T-helper 2 cell treated with Interferon-gamma antibody and Interleukin-4, amounts not matched to agents 5 μg/mL and 100 μg/mL, for 36 hours (primary cell): ENCODE data around the gene RARB.

Source experiments
- DNase-seq: peaks from one replicate; pipeline ENCODE4 v3.0.0; 2021; ENCODE audit warnings: low spot score
- H3K27ac Mint-ChIP-seq: one replicate; pipeline ENCODE4 v1.8.0; 2021; ENCODE audit warnings: mild to moderate bottlenecking, mixed read lengths
- H3K27me3 Mint-ChIP-seq: one replicate; pipeline ENCODE4 v1.8.0; 2021; ENCODE audit warnings: low read depth, mixed read lengths
- H3K36me3 Mint-ChIP-seq: one replicate; pipeline ENCODE4 v1.8.0; 2021; ENCODE audit warnings: low read depth, mixed read lengths
- H3K4me1 Mint-ChIP-seq: one replicate; pipeline ENCODE4 v1.8.0; 2021; ENCODE audit warnings: low read depth, mixed read lengths
- H3K4me3 Mint-ChIP-seq: one replicate; pipeline ENCODE4 v1.8.0; 2022; ENCODE audit warnings: mild to moderate bottlenecking, moderate library complexity, mixed read lengths
- H3K9me3 Mint-ChIP-seq: one replicate; pipeline ENCODE4 v1.8.0; 2021; ENCODE audit warnings: mixed read lengths

The RARB gene

DNA sequence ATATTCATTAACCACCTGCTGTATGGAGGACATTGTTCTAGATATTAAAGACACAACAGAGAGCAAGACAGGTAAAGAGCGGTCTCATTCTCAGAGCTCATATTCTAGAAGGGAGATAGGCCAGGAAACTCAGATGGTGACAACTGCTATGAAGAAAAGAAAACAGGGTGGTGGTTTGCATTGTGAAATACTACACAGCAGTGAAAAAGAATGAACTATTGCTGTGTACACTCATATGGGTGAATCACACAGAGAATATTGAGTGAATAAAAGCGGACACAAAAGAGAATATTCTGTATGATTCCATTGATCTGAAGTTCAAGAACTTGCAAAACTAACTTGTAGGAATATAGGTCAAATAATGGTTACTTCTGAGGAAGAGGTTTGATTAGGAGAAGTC lies 159.9 kb downstream of the RARB start:
- no peak overlapping the region for H3K4me3 Mint-ChIP-seq
- H3K27me3 Mint-ChIP-seq: no peaks in the 10 kb centered on the region
- H3K9me3 Mint-ChIP-seq: no peaks in the 10 kb centered on the region
- DNase-seq: no peak
- no peaks in the 10 kb centered on the region for H3K4me1 Mint-ChIP-seq
- H3K36me3 Mint-ChIP-seq: no peaks in the 10 kb centered on the region
- no peak overlapping the region for H3K27ac Mint-ChIP-seq

DNA sequence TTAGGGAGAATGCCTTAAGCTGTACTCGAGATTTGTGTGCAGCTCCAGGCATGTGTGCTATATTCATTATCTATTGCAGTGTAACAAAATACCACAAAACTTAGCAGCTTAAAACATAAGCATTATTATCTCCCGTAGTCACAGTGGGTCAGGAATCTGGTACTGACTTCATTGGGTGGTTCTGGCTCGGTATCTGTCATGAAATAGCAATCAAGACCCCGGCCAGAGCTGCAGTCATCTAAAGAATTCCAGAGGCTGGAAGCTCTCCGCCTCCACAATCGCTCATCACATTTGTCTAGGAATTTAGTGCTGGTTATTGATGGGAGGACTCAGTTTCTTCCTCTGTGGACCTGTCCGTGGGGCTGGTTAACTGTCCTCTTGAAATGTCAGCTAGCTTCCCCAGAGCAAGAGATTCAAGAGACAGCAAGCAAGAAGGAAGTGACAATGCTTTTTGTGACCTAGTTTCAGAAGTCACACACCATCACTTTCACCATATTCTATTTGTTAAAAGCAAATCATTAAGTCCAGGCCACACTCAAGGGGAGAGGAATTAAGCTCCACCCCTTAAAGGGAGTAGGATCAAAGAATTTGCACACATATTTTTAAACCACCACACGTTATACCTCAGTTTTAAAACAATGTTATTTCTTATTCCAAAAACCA lies 160.5 kb downstream of the RARB start:
- Mint-ChIP-seq H3K4me1 (no peaks in the 10 kb centered on the region), H3K9me3 (no peaks in the 10 kb centered on the region), H3K27ac (no peak overlapping the region), H3K36me3 (no peaks in the 10 kb centered on the region), H3K27me3 (no peaks in the 10 kb centered on the region), H3K4me3 (no peak overlapping the region)
- no peak for DNase-seq

GRCh38 chr3:25589104-25589782 lies 161.2 kb downstream of the RARB start:
- no peak overlapping the region for H3K27ac Mint-ChIP-seq
- no peak overlapping the region for H3K4me3 Mint-ChIP-seq
- no peaks in the 10 kb centered on the region for H3K27me3 Mint-ChIP-seq
- no peak for DNase-seq
- H3K4me1 Mint-ChIP-seq: no peaks in the 10 kb centered on the region
- H3K9me3 Mint-ChIP-seq: no peaks in the 10 kb centered on the region
- no peaks in the 10 kb centered on the region for H3K36me3 Mint-ChIP-seq

DNA sequence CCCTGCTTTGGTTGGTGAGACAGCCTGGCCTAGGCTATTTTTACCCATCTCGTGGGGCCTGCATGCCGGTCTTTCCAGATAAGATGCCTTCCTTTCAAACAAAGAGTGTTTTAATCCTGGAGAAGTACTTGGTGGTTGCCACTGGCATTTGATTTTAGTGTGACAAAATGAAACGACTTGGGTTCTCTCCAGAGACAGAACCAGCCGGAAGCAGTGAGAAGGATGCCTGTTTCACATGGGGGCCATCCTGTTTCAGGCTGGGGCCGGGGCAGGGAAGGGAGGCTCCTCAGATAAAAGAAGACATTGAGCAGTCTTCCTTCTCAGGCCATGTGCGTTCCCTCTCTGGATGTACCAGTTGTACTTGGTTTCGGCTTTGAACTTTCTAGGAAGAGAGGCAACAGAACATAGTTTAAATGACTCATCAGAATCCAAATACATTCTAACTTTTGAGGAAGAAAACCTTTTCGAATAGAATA lies 161.8 kb downstream of the RARB start:
- no peak overlapping the region for H3K27ac Mint-ChIP-seq
- no peak for DNase-seq

GRCh38 chr3:25592510-25592968 lies 164.5 kb downstream of the RARB start:
- Mint-ChIP-seq H3K4me3 (no peak overlapping the region), H3K36me3 (peaks cover 5% of the 10 kb centered on the region), H3K4me1 (no peaks in the 10 kb centered on the region), H3K27me3 (no peaks in the 10 kb centered on the region), H3K9me3 (no peaks in the 10 kb centered on the region), H3K27ac (no peak overlapping the region)
- no peak for DNase-seq

More for the DNA sequence above, 161.8 kb downstream of the RARB start:
- Mint-ChIP-seq H3K36me3 (no peaks in the 10 kb centered on the region), H3K4me1 (no peaks in the 10 kb centered on the region), H3K9me3 (no peaks in the 10 kb centered on the region), H3K4me3 (no peak overlapping the region), H3K27me3 (no peaks in the 10 kb centered on the region)

GRCh38 chr3:25593001-25593400 lies 164.9 kb downstream of the RARB start:
- H3K27ac Mint-ChIP-seq: no peak overlapping the region
- no peak for DNase-seq
- H3K4me1 Mint-ChIP-seq: no peaks in the 10 kb centered on the region
- no peak overlapping the region for H3K4me3 Mint-ChIP-seq
- no peaks in the 10 kb centered on the region for H3K27me3 Mint-ChIP-seq
- peaks cover 9% of the 10 kb centered on the region for H3K36me3 Mint-ChIP-seq
- no peaks in the 10 kb centered on the region for H3K9me3 Mint-ChIP-seq

DNA sequence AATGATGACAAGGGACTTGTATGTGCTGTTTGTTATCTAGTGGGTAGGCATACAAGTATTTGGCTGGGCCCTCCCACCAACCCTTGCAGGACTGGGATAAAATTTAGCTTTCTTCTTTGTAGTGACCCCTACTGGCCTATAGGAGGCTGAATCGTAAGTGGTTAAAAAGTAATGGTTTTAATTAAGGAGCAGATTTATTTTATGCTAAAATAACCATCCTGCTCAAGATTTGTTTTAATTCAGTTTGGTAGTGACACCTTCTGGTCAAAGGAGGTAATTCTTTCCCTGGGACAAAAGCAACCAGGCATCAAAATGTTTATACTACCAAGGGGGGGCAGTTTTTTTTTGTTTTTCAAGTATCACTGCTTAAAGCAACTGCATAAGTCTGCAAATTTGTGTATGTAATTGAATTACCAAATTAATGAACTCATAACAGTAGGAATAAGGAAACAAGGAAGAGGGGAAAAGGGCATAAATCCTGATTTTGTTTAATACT lies 166.0 kb downstream of the RARB start:
- H3K4me1 Mint-ChIP-seq: no peaks in the 10 kb centered on the region
- no peak for DNase-seq
- no peak overlapping the region for H3K27ac Mint-ChIP-seq
- H3K9me3 Mint-ChIP-seq: no peaks in the 10 kb centered on the region
- no peaks in the 10 kb centered on the region for H3K27me3 Mint-ChIP-seq
- no peak overlapping the region for H3K4me3 Mint-ChIP-seq
- H3K36me3 Mint-ChIP-seq: peaks cover 16% of the 10 kb centered on the region

GRCh38 chr3:25597535-25598101 lies 169.6 kb downstream of the RARB start:
- Mint-ChIP-seq H3K4me1 (no peaks in the 10 kb centered on the region), H3K27me3 (no peaks in the 10 kb centered on the region), H3K36me3 (peaks cover 36% of the 10 kb centered on the region), H3K9me3 (no peaks in the 10 kb centered on the region), H3K27ac (no peak overlapping the region), H3K4me3 (no peak overlapping the region)
- no peak for DNase-seq

- H3K27ac Mint-ChIP-seq: no peak overlapping the region
- peaks cover 60% of the 10 kb centered on the region for H3K36me3 Mint-ChIP-seq
- no peaks in the 10 kb centered on the region for H3K27me3 Mint-ChIP-seq
- no peaks in the 10 kb centered on the region for H3K9me3 Mint-ChIP-seq
- H3K4me1 Mint-ChIP-seq: peaks cover 8% of the 10 kb centered on the region
- H3K4me3 Mint-ChIP-seq: no peak overlapping the region
- no peak for DNase-seq
Measured at GRCh38 chr3:25603703-25604102, 175.6 kb downstream of the RARB start.

DNA sequence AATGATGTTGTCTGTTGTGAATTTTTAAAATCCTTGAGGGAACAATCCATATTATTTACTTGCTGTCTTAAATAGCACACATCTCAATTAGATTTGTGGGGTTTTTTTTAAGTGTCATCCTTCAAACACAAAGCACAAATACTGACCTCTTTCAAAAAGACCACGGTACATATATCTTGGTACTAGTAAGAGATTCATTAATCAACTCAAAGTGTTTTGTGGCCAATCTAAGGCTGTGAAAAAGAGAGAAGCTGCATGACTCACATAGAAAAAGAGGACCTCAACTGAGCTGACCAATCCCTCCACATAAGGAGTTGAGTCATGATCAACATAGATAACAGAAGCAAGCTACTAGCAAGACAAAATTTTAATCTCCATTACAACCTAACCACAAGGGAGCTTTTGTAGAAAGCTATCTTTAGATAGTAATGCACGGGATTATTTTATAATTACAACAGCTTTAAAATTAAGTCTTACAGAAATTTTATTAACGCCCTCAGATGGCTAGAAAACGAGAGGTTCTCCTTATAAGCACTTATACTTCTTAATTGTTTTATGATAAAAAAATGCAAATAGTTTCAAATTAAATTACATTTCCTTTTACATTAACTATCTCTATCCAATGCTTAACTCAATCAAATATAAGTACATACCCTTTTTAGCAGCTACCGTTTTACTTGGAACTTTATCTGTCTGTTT lies 176.2 kb downstream of the RARB start:
- DNase-seq: no peak
- H3K4me3 Mint-ChIP-seq: no peak overlapping the region
- peaks cover 8% of the 10 kb centered on the region for H3K4me1 Mint-ChIP-seq
- H3K36me3 Mint-ChIP-seq: peaks cover 56% of the 10 kb centered on the region
- H3K9me3 Mint-ChIP-seq: no peaks in the 10 kb centered on the region
- no peak overlapping the region for H3K27ac Mint-ChIP-seq
- no peaks in the 10 kb centered on the region for H3K27me3 Mint-ChIP-seq

DNA sequence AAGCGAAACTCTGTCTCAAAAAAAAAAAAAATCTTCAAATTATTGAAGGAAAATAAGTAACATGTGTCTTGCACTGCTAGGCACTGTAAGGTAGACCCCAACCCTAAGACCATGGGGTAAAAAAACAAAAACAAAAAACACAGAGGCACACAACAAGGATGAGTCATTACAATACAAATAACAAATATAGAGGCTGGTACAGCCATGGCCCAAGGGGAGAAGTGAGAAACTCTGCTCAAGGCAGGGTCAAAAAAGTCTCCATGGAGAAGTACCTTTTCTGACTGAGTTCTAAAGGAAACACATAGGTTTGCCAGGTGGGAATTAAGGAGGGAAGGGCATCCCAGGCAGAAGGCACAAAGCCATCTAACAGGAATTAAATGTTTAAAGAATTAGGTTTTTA lies 182.1 kb downstream of the RARB start:
- peaks cover 58% of the 10 kb centered on the region for H3K36me3 Mint-ChIP-seq
- no peaks in the 10 kb centered on the region for H3K9me3 Mint-ChIP-seq
- no peak overlapping the region for H3K4me3 Mint-ChIP-seq
- no peaks in the 10 kb centered on the region for H3K27me3 Mint-ChIP-seq
- no peak for DNase-seq
- H3K4me1 Mint-ChIP-seq: peaks cover 5% of the 10 kb centered on the region
- H3K27ac Mint-ChIP-seq: peak overlapping the region; percentile 74

DNA sequence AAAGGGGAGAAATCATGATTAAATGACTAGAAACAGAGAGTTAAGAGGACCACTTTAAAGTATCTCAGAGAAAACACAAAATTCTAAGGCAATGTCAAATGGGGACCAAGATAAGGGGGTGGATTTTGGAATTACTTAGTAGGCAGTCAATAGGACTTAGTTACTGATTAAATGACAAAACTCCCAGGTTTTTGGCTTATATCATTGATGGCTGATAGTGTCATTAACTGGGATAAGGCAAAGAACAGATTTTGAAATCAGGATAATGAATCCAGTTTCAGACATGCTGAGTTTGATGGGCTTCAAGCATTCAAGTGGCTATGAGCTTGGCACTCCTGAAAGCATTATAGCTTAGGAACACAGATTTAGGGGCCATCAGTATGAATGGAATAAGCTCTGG lies 182.7 kb downstream of the RARB start:
- peaks cover 3% of the 10 kb centered on the region for H3K4me1 Mint-ChIP-seq
- no peaks in the 10 kb centered on the region for H3K27me3 Mint-ChIP-seq
- H3K9me3 Mint-ChIP-seq: no peaks in the 10 kb centered on the region
- no peak overlapping the region for H3K4me3 Mint-ChIP-seq
- H3K27ac Mint-ChIP-seq: peak overlapping the region; percentile 12
- DNase-seq: no peak
- peaks cover 55% of the 10 kb centered on the region for H3K36me3 Mint-ChIP-seq

DNA sequence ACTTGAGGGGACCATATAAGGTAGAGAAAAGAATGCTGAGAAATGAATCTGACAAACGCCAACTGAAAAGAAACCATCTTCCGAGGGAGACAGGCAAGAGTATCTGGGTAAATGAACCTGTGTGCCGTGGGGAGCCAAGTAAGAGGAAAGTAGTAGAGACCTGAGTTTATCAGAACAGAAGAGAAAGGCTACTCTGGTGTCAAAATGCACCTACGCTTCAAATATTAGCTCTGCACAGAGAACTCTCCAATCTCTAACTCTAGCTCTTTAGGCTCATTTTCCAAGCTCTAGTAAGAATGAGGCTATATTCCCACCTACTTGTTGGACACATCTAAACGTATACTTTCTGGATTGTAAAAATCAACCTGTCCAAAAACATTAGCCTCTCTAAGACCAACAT lies 183.1 kb downstream of the RARB start:
- no peaks in the 10 kb centered on the region for H3K27me3 Mint-ChIP-seq
- no peaks in the 10 kb centered on the region for H3K9me3 Mint-ChIP-seq
- no peak overlapping the region for H3K27ac Mint-ChIP-seq
- peaks cover 52% of the 10 kb centered on the region for H3K36me3 Mint-ChIP-seq
- no peak overlapping the region for H3K4me3 Mint-ChIP-seq
- peaks cover 1% of the 10 kb centered on the region for H3K4me1 Mint-ChIP-seq
- no peak for DNase-seq

DNA sequence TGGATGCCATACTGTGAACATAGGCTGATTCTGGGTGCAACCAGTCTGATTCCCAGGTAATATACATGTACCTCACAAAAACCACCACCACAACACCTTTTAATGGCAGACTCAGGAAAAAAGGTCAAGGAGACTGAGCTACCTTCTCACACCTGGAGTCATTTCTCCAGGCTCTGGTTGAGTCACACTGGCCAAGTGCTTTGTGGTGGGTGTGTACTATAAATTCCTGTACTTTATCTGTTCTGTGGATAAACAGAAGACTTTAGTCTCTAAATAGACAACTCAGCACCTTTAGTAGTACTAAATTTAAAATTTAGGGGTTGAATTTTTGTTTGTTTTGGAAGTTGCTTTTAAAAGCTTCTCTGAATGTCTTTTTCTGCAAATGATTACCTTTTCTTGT lies 190.0 kb downstream of the RARB start:
- Mint-ChIP-seq H3K27ac (no peak overlapping the region), H3K36me3 (peaks cover 43% of the 10 kb centered on the region), H3K4me3 (no peak overlapping the region), H3K4me1 (peaks cover 4% of the 10 kb centered on the region), H3K9me3 (no peaks in the 10 kb centered on the region), H3K27me3 (no peaks in the 10 kb centered on the region)
- DNase-seq: no peak
